ENCODE measurements around the gene GHDC.
"Not testable (repeated sequence)": the region's sequence is repeated elsewhere in the genome, so short reads cannot be mapped to it uniquely, and the experiment has no call there.

Gene GHDC

DNA sequence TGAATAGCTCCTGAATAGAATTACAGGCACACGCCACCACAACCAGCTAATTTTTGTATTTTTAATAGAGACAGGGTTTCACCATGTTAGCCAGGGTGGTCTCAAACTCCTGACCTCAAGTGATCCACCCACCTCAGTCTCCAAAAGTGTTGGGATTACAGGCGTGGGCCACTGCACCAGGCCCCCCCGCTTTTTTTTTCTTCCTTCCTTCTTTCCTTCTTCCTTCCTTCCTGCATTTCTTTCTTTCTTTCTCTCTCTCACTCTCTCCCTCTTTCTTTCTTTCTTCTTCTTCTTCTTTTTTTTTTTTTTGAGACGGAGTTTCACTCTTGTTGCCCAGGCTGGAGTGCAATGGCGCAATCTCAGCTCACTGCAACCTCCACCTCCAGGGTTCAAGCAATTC is 8.1 kb downstream of the GHDC start:
- not testable (repeated sequence) for DNase-seq
- intact Hi-C loops (cut with DNase I), result loop anchor here (10.0 kb wide), 1 partner anchor 219 kb away; no protein-coding TSS in a partner anchor

GRCh38 chr17:42185621-42185930 is 8.7 kb downstream of the GHDC start:
- DNase-seq, result no peak
- intact Hi-C loops (cut with DNase I), result loop anchor here (10.0 kb wide), 1 partner anchor 219 kb away; no protein-coding TSS in a partner anchor

- intact Hi-C loops (cut with DNase I), result loop anchor here (10.0 kb wide), 1 partner anchor 220 kb away; no protein-coding TSS in a partner anchor
- peak in 21 of 42 donors; percentile 16 to 80 (median 52) for DNase-seq
Measured at GRCh38 chr17:42184713-42185620, 9.3 kb downstream of the GHDC start, which contains the start of gene HCRT. Gene HCRT, minus strand, starts transcription at chr17:42185452. Its CDS starts 87 bp downstream, at chr17:42185365.

DNA sequence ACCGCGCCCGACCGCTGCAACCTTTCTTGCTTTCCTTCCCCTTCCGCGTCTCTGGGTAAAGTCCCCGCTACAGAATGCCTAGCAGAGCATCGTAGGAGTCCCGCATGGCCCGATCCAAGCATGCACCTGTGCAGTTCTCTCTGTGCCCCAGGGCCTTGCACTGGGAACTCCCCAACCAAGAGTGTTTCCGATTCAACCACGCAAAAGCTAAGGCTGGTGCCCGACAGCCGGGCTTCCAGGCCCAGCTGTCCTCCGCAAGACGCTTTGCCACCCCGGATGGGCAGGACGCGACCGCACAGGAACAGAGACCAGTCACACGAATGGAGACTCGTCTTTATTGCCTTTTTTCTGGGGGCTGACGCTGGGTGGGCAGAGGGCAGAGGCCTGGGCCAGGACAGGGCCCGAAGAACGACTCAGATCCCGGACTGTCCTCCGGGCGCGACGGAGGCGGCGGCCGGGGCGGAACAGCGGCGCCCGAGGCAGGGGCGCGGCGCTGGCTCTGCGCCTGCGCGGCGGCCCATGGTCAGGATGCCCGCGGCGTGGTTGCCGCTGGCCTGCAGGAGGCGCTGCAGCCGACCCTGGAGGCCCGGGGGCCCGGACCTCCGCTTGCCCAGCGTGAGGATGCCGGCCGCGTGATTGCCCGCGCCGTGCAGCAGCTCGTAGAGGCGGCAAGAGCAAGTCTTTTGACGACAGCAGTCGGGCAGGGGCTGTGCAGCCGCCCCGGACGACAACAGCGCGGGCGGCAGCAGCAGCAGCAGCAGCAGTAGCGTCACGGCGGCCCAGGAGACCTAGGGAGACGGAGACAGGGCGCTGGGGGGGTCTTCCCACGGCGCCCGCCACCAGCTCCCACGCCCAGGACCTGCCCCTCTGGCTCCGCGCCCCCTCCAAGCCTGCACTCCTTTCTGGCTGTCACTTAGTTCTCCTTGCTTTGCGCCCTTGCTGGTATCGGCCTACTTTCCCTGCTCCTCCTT is 10.3 kb downstream of the GHDC start:
- peak in 41 of 42 donors; percentile 31 to 88 (median 75) for DNase-seq
- intact Hi-C loops (cut with DNase I), result loop anchor here (10.0 kb wide), 1 partner anchor 221 kb away; no protein-coding TSS in a partner anchor

GRCh38 chr17:42182927-42183734 is 11.2 kb downstream of the GHDC start:
- intact Hi-C loops (cut with DNase I), result loop anchor here (10.0 kb wide), 1 partner anchor 222 kb away; no protein-coding TSS in a partner anchor

DNA sequence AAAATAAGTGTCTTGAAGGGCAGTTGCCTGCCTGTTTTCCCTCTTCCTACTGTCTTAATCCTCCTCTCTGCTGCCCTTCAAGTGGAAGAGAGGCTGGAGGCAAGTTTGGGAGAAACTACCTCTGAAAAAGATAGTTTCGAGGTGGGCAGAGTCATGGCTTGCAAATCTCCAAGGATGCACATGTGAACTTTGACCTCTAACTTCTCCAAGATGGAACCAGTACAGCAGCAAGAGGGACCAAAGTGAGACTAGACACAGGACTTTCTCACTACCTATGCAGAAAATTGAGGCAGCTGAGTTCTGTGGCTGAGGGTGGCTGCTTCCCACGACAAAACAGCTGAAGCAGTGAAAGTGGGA is 12.5 kb downstream of the GHDC start:
- intact Hi-C loops (cut with DNase I), result loop anchor here (10.0 kb wide), 1 partner anchor 223 kb away; no protein-coding TSS in a partner anchor
- DNase-seq, result no peak

More at GRCh38 chr17:42182927-42183734, 11.2 kb downstream of the GHDC start:
- DNase-seq, result peak in 19 of 42 donors; percentile 17 to 80 (median 53)

DNA sequence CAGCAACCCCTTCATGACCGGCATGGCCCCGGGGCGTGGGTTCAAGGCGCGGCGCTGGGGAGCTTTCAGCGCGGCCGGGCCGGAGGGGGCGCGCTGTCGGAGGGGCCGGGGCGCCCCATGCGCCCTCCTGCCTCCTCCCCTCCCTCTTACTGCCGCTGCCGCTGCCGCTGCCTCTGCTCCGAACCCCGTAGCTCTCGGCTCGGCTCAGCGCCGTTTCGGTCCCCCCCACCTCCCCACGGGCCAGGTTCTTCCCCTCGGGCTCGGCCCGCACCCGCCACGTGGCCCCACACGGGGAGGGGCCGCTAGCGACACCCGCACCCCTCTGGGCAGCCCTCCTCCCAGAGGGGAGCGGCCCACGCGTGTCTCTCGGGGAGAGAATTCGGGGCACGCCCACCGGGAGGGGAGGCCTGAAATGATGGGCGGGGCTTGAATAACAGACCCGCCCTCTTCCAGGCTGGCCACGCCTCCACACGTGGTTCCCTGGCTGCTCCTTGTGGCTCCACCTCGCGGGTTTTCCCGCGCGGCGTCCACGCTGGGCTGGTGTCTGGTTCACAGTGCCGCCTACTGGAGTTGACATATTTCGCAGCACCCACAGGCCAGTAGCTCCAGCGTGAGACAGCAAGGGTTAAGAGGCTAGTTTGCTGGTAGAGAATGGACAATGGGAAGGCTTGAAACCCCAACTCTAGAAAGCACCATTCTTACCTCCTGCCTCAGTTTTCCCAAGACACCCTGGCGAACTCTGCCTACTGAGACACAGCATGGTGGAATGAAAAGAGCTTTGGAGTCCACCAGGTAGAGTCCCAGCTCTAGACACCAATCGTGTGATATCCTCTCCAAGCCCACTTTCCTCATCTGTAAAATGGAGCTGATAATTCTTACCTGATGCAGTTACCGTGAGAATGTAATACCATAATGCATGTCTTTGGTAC is 13.1 kb downstream of the GHDC start, which contains the start of gene KCNH4:
KCNH4 (minus strand) TSS at position 221 of the 929 bp plus-strand sequence; CDS start at position 24, 197 bp downstream.
- DNase-seq, result peak; percentile 80 to 98 (median 92)
- intact Hi-C loops (cut with DNase I), result loop anchor here (10.0 kb wide), 1 partner anchor 224 kb away; no protein-coding TSS in a partner anchor

GRCh38 chr17:42180411-42180921 is 13.8 kb downstream of the GHDC start:
- peak in 1 of 42 donors; percentile 29 for DNase-seq
- intact Hi-C loops (cut with DNase I), result loop anchor here (10.0 kb wide), 1 partner anchor 224 kb away; no protein-coding TSS in a partner anchor

GRCh38 chr17:42179911-42180410 is 14.3 kb downstream of the GHDC start:
- intact Hi-C loops (cut with DNase I), result loop anchor here (10.0 kb wide), 1 partner anchor 225 kb away; no protein-coding TSS in a partner anchor
- DNase-seq, result peak in 30 of 42 donors; percentile 26 to 77 (median 51)

GRCh38 chr17:42179335-42179734 is 15.0 kb downstream of the GHDC start:
- intact Hi-C loops (cut with DNase I), result no loop called here
- no peak for DNase-seq

DNA sequence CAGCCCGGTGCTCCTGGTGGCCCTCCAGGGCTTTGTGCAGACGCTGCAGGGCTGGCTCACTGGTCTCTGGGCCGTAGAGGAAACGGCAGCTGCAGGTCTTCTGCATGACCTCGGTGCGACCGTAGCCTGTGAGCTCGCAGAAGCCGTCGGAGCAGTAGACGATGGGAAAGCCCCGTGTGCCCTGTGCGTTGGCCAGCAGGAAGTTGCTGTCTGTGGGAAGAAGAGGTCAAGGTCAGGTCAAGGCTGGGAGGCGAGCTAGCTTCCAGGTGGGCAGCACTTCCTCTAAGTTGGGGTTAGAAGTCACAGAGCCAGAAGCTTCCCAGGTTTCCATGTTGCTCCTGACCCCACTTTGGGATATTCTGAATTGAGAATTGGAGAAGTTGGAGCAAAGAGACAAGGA is 15.5 kb downstream of the GHDC start:
- intact Hi-C loops (cut with DNase I), result no loop called here
- DNase-seq, result no peak

GRCh38 chr17:42177684-42178083 is 16.6 kb downstream of the GHDC start:
- DNase-seq, result no peak
- intact Hi-C loops (cut with DNase I), result no loop called here

DNA sequence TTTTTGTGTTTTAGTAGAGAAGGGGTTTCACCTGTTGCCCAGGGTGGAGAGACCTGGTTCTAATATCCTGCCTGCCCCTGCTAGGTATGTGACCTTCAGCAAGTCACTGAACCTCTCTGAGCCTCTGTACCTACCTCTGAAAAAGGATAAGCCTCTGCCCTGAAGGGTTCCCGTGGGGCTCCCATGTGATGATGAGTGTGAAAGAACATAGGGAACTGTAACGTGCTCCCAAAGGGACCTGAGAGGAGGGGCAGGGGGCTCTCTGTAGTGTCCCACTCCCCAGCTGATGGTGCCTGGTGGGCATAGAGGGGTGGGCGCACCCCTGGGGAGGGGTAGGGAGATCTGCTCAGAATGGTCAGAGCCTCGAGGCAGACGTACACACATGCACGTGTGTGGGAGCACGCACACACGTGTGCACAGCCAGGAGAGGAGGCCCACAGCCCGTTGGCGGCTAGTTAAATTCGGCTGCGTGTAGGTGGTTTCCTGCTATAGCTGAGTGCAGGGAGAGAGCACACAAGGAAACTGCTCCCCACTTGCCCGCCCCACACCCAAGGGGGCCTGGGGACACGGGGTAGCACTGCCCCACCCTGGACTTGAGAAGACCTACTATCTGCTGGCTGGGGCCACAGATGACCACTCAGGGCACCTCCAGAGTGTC is 20.0 kb downstream of the GHDC start:
- intact Hi-C loops (cut with DNase I), result no loop called here
- peak; percentile 39 to 94 (median 74) for DNase-seq

- peak in 41 of 42 donors; percentile 42 to 94 (median 78) for DNase-seq
- intact Hi-C loops (cut with DNase I), result no loop called here
Measured at GRCh38 chr17:42171831-42172230, 22.5 kb downstream of the GHDC start.

DNA sequence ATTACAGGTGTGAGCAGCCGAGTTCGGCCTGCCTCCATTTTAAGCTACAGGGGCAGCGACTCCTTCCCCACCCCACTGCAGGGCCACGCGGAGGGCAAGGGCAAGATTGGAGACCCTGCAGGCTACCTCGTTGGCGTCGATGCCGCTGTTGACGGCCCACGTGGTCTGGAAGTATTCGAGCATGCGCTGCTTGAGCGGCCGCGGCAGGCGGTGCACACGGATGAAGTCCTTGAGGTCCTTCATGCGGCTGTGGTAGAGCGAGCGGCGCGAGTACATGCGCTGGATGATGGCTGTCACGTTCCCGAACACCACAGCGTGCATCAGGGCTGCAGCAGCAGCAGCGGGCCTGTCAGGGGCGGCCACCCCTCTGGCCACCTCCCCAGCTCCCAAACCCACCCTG is 24.9 kb downstream of the GHDC start:
- DNase-seq, result no peak
- intact Hi-C loops (cut with DNase I), result no loop called here

- intact Hi-C loops (cut with DNase I), result no loop called here
- no peak for DNase-seq
Measured at GRCh38 chr17:42167807-42168206, 26.5 kb downstream of the GHDC start.

Measured in head of caudate nucleus (tissue), 42 donors.